Motor neuron (in vitro differentiated cells): ENCODE data around the gene SLCO2B1. TPM values are rescaled to one million over a fixed set of nuclear protein-coding genes. Genes with fewer than 3 reads are reported as not detected.

ENCODE experiments used
- ATAC-seq, 8 experiments: fragments of 200-7000 bp; cut with Tn5 transposase; replicated peaks in 6 of 8; 2 replicates each; pipeline ENCODE4 v1.8.0; 2021; ENCODE audit warnings: mild to moderate bottlenecking in 8 of 8, moderate library complexity in 8 of 8
- H3K27ac ChIP-seq, 2 donors: fragments of 250-450 bp; sonication (Bioruptor Pico); 2 replicates each; pipeline ENCODE4 v1.9.0; 2021; ENCODE audit warnings: antibody characterized with exemption in 2 of 2, mild to moderate bottlenecking in 2 of 2, moderate library complexity in 1 of 2
- H3K4me1 ChIP-seq, 2 donors: fragments of 250-450 bp; sonication (Bioruptor Pico); replicated peaks in 1 of 2; 2 replicates each; pipeline ENCODE4 v1.6.1; 2021; ENCODE audit warnings: antibody characterized with exemption in 2 of 2, mild to moderate bottlenecking in 2 of 2, moderate library complexity in 1 of 2
- H3K4me3 ChIP-seq, 5 donors: fragments of 250-450 bp; sonication (Bioruptor Pico); 2 replicates each; pipeline ENCODE4 v1.9.0; 2021; ENCODE audit warnings: antibody characterized with exemption in 5 of 5, mild to moderate bottlenecking in 5 of 5, moderate library complexity in 4 of 5
- WGBS, 10 experiments: fragments of 450-650 bp; shearing (Covaris generic); methylation state at CpG; one replicate each; pipeline ENCODE4 v1.0.0; 2022; 5-methylcytosine and 5-hydroxymethylcytosine counted together
- in situ Hi-C, 9 experiments: fragments of 400-800 bp; cut with MboI; loops; one replicate each; pipeline ENCODE4 v1.15.0; 2021; ENCODE audit warnings: low sequenced_read_pairs in 9 of 9, low pct_unique_long_range_greater_than_20kb in 2 of 9; ENCODE audit not compliant: unreplicated experiment in 9 of 9
- total RNA-seq, 8 experiments: library from RNA; unstranded; fragments of 300-600 nt; gene quantifications; 2 replicates each; pipeline versions ENCODE4 v1.2.3 to v1.2.4, GENCODE V29; 2022

Gene SLCO2B1
- total RNA-seq, 8 experiments from 2014 or later = 0.16 to 8.9 (median 0.59) TPM

- in situ Hi-C loops = loop anchor here in 6 of 9 experiments (10.0 to 25.0 kb wide), 2 partner anchors 103 to 109 kb away; partner anchors contain the start of gene TPBGL (in 5 of the 6)
- Histone ChIP-seq H3K27ac (no peak overlapping the region), H3K4me1 (no peaks in the 10 kb centered on the region), H3K4me3 (no peak overlapping the region)
- no peak for ATAC-seq
- 17 to 81% (median 61%) methylated on average over 1 to 6 of the region's 6 CpGs; no CpG with 5 or more reads in 2 of the 10 experiments for WGBS, 10 experiments
These were observed 16.9 kb upstream of the SLCO2B1 start for GRCh38 chr11:75133976-75134375.

GRCh38 chr11:75135021-75135650, 15.8 kb upstream of the SLCO2B1 start:
- H3K4me1 ChIP-seq = no peaks in the 10 kb centered on the region
- in situ Hi-C loops = loop anchor here in 6 of 9 experiments (10.0 to 25.0 kb wide), 2 partner anchors 102 to 110 kb away; partner anchors contain the start of gene TPBGL (in 5 of the 6)
- no peak for ATAC-seq
- no peak overlapping the region for H3K4me3 ChIP-seq
- WGBS, 10 experiments = 50 to 52% methylated on average over 2 to 3 of the region's 5 CpGs; no CpG with 5 or more reads in 8 of the 10 experiments
- H3K27ac ChIP-seq = no peak overlapping the region

- in situ Hi-C loops = loop anchor here in 6 of 9 experiments (10.0 to 25.0 kb wide), 2 partner anchors 102 to 111 kb away; partner anchors contain the start of gene TPBGL (in 5 of the 6)
- 71 to 86% (median 78%) methylated on average over 1 of the region's 1 CpG; no CpG with 5 or more reads in 7 of the 10 experiments for WGBS, 10 experiments
- no peak overlapping the region for H3K4me3 ChIP-seq
- H3K27ac ChIP-seq = no peak overlapping the region
- H3K4me1 ChIP-seq = no peaks in the 10 kb centered on the region
- no peak for ATAC-seq
These were observed 15.3 kb upstream of the SLCO2B1 start for GRCh38 chr11:75135651-75136050.

DNA sequence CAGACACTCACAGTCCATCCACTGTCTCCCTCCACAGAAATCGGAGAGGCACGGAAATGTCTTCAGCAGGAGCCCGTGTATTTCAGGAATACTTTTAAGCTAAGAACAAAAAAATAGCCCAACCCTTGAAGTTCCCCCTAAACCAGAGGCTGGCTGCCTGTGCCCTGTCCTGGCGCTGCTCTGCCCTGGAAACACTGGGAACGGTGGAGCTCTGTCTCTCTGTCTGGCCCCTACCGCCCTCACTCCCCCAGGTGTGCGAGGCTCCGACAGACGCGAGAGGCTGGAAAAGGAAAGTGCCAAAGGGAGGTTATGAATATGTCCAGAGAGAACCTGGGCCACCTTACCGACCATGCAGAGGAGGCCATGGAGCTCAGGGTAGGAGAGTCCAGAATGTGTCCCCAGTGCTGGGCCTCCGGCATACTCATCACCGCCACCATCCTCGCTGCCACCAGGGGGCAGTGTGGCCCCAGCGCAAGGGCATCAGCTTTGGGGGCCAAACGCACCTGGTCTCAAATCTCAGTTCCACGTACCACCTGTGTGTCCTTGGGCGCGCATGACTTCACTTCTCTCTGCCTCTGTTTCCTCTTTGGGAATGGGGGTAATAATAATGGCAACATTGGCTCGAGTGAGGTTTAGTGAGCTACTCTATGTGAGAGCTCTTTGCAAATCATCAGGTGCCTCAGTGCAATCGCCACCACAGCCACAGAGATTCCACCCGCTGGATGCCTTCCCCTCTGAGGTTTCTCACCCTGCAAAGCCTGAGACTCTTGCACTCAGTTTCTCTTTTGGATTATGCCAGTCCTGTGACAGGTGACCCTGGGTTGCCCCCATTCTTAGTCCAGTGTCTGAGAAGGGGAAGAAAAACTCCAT, 10.4 kb upstream of the SLCO2B1 start:
- WGBS, 10 experiments = 3 to 100% (median 52%) methylated on average over 1 to 6 of the region's 22 CpGs; no CpG with 5 or more reads in 2 of the 10 experiments
- in situ Hi-C loops = loop anchor here in 7 of 9 experiments (10.0 to 25.0 kb wide), 3 partner anchors 64 to 104 kb away; partner anchors contain the start of gene TPBGL (in 7 of the 7)
- H3K4me1 ChIP-seq = peaks cover 0 to 9% of the 10 kb centered on the region in 2 donors
- ATAC-seq = peak; percentile 12 to 77 (median 26)
- no peak overlapping the region for H3K4me3 ChIP-seq
- H3K27ac ChIP-seq = no peak overlapping the region

DNA sequence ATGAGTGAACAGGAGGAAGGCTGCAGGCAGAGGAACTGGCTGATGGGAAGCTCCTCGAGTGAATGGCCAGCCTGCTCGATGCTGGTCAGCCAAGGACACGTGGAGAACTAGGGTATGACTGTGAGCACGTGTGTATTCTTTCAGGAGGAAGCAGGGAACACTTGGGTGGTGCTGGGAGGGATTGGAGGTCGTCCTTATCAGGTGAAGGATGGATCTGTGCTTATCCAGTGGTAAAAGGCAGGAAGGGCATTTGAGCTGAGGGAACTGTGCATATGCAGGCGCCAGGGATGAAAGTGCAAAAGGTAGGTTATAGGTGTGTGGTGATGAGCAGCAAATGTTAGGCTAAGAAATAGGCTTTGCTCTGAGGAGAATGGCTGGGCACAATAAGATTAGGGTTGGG, 9.7 kb upstream of the SLCO2B1 start:
- 32 to 75% (median 56%) methylated on average over 2 to 6 of the region's 6 CpGs; no CpG with 5 or more reads in 4 of the 10 experiments for WGBS, 10 experiments
- in situ Hi-C loops = loop anchor here in 7 of 9 experiments (10.0 to 25.0 kb wide), 3 partner anchors 64 to 104 kb away; partner anchors contain the start of gene TPBGL (in 7 of the 7)
- Histone ChIP-seq H3K4me3 (no peak overlapping the region), H3K27ac (no peak overlapping the region), H3K4me1 (peaks cover 0 to 9% of the 10 kb centered on the region in 2 donors)
- ATAC-seq = no peak

DNA sequence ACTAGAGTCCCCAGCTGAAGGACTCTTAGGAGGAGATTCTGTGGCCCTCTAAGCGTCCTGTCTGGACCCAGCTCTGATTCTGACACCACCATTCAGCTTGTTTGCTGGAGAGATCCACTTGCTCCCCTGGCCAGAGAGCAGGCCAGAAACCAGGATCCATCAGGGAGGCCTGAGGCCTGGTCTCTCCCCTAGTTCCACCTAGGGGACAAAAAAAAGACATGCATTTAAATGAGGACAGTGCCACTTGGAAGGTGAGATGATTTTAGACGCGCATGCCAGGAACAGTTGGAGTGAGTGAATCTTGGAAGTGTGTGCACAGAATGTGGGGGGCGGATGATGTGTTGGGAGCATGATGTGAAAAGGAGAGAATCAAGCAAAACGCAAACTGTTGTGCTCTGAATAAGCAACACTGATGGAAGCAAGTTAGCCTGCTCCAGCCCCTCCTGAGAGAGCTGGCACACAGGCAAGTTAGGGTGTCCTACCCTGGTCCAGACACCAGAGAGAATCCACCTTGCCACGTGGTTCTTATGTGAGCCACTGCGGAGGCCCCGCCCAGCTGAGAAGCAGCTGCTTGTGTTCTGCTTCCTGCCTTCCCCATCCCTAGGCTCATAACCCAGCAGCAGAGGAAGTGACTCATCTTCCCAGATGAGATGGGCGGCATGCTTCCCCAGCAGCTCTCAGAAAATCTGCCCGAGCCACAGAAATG, 8.0 kb upstream of the SLCO2B1 start:
- peaks cover 0 to 9% of the 10 kb centered on the region in 2 donors for H3K4me1 ChIP-seq
- WGBS, 10 experiments = 0 to 100% (median 49%) methylated on average over 1 to 6 of the region's 10 CpGs; no CpG with 5 or more reads in 2 of the 10 experiments
- ATAC-seq = peak; percentile 82 to 98 (median 98)
- H3K27ac ChIP-seq = peak overlapping the region in 1 of 2 donors; percentile 76
- in situ Hi-C loops = loop anchor here in 7 of 9 experiments (10.0 to 25.0 kb wide), 3 partner anchors 62 to 102 kb away; partner anchors contain the start of gene TPBGL (in 7 of the 7)
- H3K4me3 ChIP-seq = no peak overlapping the region

DNA sequence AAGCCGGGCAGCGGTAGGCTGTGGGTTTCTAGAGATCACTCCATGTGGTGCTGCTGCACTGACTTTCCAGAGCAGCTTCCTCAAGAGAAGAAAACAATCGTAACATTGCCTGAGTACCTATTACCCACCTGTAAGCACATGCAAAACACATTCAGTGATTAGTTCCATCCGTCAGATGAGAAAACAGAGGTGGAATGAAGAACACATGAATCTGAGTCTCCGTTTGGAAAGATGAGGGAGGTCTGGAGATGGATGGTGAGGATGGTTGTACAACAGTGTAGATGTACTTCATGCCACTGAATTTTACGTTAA, 7.5 kb upstream of the SLCO2B1 start:
- WGBS, 10 experiments = 10 to 100% (median 57%) methylated on average over 1 to 3 of the region's 6 CpGs; no CpG with 5 or more reads in 4 of the 10 experiments
- no peak for ATAC-seq
- Histone ChIP-seq H3K4me1 (peaks cover 0 to 9% of the 10 kb centered on the region in 2 donors), H3K27ac (peak overlapping the region in 1 of 2 donors; percentile 69), H3K4me3 (no peak overlapping the region)
- in situ Hi-C loops = loop anchor here in 7 of 9 experiments (10.0 to 25.0 kb wide), 3 partner anchors 61 to 101 kb away; partner anchors contain the start of gene TPBGL (in 7 of the 7)

GRCh38 chr11:75144716-75145014, 6.2 kb upstream of the SLCO2B1 start:
- no peak overlapping the region for H3K27ac ChIP-seq
- peaks cover 0 to 9% of the 10 kb centered on the region in 2 donors for H3K4me1 ChIP-seq
- no peak for ATAC-seq
- in situ Hi-C loops = loop anchor here in 7 of 9 experiments (10.0 to 25.0 kb wide), 3 partner anchors 60 to 100 kb away; partner anchors contain the start of gene TPBGL (in 7 of the 7)
- H3K4me3 ChIP-seq = no peak overlapping the region
- WGBS, 10 experiments = 100% methylated on average over 1 of the region's 3 CpGs; no CpG with 5 or more reads in 9 of the 10 experiments

DNA sequence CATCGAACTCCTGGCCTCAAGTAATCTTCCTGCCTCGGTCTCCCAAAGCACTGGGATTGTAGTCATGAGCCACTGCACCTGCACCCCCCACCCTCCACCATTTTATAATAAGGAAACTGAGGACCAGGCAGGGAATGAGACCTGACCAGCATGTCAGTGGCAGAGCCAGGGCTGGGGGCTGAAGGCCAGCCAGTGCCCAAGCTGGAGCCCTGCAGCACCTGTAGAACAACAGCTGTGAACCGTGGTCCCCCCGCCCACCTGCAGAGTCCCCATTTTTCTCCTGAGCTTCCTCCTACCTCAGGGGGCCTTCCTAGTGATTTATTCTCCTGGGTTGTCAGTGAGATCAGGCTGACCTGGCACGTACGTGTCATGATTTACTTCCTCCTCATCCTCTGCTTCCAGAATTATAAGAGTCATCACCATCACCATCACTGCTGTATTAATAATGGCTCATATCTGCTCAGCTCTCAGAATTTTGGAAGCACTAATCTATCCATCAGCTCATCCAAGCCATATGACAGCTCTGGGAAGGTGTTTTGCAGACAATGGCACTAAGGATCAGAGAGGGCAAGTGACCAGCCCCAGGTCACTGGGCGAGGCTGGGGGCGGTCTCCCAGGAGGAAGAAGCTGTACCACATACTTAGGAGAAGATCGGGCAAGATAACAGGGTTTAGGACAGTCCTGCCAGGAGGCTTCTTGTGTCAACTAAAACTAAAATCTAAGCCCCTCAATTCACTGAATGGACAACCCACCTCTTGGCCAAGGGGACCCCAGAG, 5.5 kb upstream of the SLCO2B1 start:
- in situ Hi-C loops = loop anchor here in 7 of 9 experiments (10.0 to 25.0 kb wide), 3 partner anchors 59 to 99 kb away; partner anchors contain the start of gene TPBGL (in 7 of the 7)
- ATAC-seq = no peak
- WGBS, 10 experiments = 33 to 100% (median 76%) methylated on average over 1 to 7 of the region's 9 CpGs; no CpG with 5 or more reads in 2 of the 10 experiments
- Histone ChIP-seq H3K27ac (no peak overlapping the region), H3K4me3 (no peak overlapping the region), H3K4me1 (peaks cover 0 to 9% of the 10 kb centered on the region in 2 donors)

GRCh38 chr11:75145972-75146519, 4.9 kb upstream of the SLCO2B1 start:
- no peak for ATAC-seq
- Histone ChIP-seq H3K4me1 (peaks cover 0 to 9% of the 10 kb centered on the region in 2 donors), H3K4me3 (no peak overlapping the region), H3K27ac (no peak overlapping the region)
- WGBS, 10 experiments = 20 to 100% (median 66%) methylated on average over 1 to 6 of the region's 6 CpGs; no CpG with 5 or more reads in 1 of the 10 experiments
- in situ Hi-C loops = loop anchor here in 7 of 9 experiments (10.0 to 25.0 kb wide), 3 partner anchors 59 to 99 kb away; partner anchors contain the start of gene TPBGL (in 7 of the 7)

- ATAC-seq = no peak
- H3K27ac ChIP-seq = no peak overlapping the region
- H3K4me3 ChIP-seq = no peak overlapping the region
- peaks cover 0 to 9% of the 10 kb centered on the region in 2 donors for H3K4me1 ChIP-seq
- 33 to 87% (median 66%) methylated on average over 2 to 4 of the region's 5 CpGs; no CpG with 5 or more reads in 2 of the 10 experiments for WGBS, 10 experiments
- in situ Hi-C loops = loop anchor here in 7 of 9 experiments (10.0 to 25.0 kb wide), 3 partner anchors 58 to 98 kb away; partner anchors contain the start of gene TPBGL (in 7 of the 7)
These were observed 4.2 kb upstream of the SLCO2B1 start for GRCh38 chr11:75146711-75147110.
